K562 (cell line): ENCODE measurements around the gene ADSS1. TPM values are rescaled to one million over a fixed set of nuclear protein-coding genes. Genes with fewer than 3 reads are reported as not detected.
A peak's percentile ranks its signal among the peaks of the same experiment; 100 is the strongest.

Experiments used
- ATAC-seq: fragments of 200-7000 bp; cut with Tn5 transposase; 3 replicates; pipeline ENCODE4 v1.9.1; 2020; ENCODE audit warnings: moderate library complexity
- BruUV-seq: library from RNA; stranded (reverse); fragments of 400-500 nt; replicated peaks from 2 replicates; lab custom pipeline; 2021; lab: Mats Ljungman, UMichigan
- CTCF ChIA-PET: fragments of 300-600 bp; formaldehyde crosslinking; extraction: SDS; loops from one replicate; lab custom pipeline; 2021; ENCODE audit warnings: low intra/inter-chr PET ratio; lab: Yijun Ruan, JAX
- POLR2A ChIA-PET: fragments of 300-600, 350-650 bp; sonication (Branson Sonifier 250); formaldehyde crosslinking; extraction: SDS; loops from one replicate; lab custom pipeline; 2021; ENCODE audit warnings: antibody characterized with exemption, inconsistent platforms; lab: Yijun Ruan, JAX
- DNase-seq, 4 experiments: peaks; one replicate each; pipeline versions ENCODE4 v3.0.0 to v3.0.0-alpha.2; 2011 to 2018; ENCODE audit warnings: low spot score in 3 of 4, mixed read lengths in 3 of 4; ENCODE audit errors: extremely low read depth in 1 of 4
- FAIRE-seq: peaks from 2 replicates; lab custom pipeline; 2011; peaks lifted over from hg19 to GRCh38; lab: Jason Lieb, UNC
- H2AFZ ChIP-seq: 2 replicates; pipeline ENCODE4 v1.6.0; 2011; ENCODE audit warnings: low read depth, low read length, control low read depth, inconsistent platforms
- H3K27ac ChIP-seq: fragments of 200-600 bp; 3 replicates; pipeline ENCODE4 v1.8.0; 2011; ENCODE audit warnings: low read depth, mild to moderate bottlenecking, control low read depth, inconsistent platforms, low read length, moderate library complexity, mixed read lengths; ENCODE audit errors: extremely low read depth
- H3K27me3 ChIP-seq, 2 experiments: fragments of 300-600 bp in 1 of 2; 2 replicates in 1 of 2; 3 replicates in 1 of 2; pipeline versions ENCODE4 v1.6.0 to v1.8.0; 2011; ENCODE audit warnings: inconsistent platforms in 2 of 2, low read length in 2 of 2, mild to moderate bottlenecking in 1 of 2, mixed read lengths in 1 of 2, moderate library complexity in 1 of 2; ENCODE audit not compliant: control insufficient read depth in 2 of 2, insufficient read depth in 2 of 2
- H3K36me3 ChIP-seq: fragments of 300-600 bp; 3 replicates; pipeline ENCODE4 v1.8.0; 2011; ENCODE audit warnings: mild to moderate bottlenecking, low read length, inconsistent platforms; ENCODE audit not compliant: control insufficient read depth, insufficient read depth
- H3K4me1 ChIP-seq, 2 experiments: fragments of 200-600 bp in 1 of 2; replicated peaks in 1 of 2; 2 replicates in 1 of 2; 3 replicates in 1 of 2; pipeline versions ENCODE4 v1.5.1 to v1.8.0; 2011; ENCODE audit warnings: inconsistent platforms in 2 of 2, low read length in 2 of 2, mild to moderate bottlenecking in 1 of 2, mixed read lengths in 1 of 2, moderate library complexity in 1 of 2; ENCODE audit not compliant: control insufficient read depth in 2 of 2, insufficient read depth in 2 of 2
- H3K4me2 ChIP-seq: 2 replicates; pipeline ENCODE4 v1.6.1; 2011; ENCODE audit warnings: low read length, control low read depth, inconsistent platforms, mixed read lengths; ENCODE audit not compliant: insufficient read depth
- H3K4me3 ChIP-seq: fragments of 200-600 bp; sonication (generic), shearing (Covaris generic); 2 replicates; pipeline ENCODE4 v1.5.1; 2016; ENCODE audit warnings: control low read depth, inconsistent platforms
- H3K79me2 ChIP-seq: fragments of 200-600 bp; 3 replicates; pipeline ENCODE4 v1.8.0; 2011; ENCODE audit warnings: low read length, inconsistent platforms; ENCODE audit not compliant: control insufficient read depth, insufficient read depth
- H3K9ac ChIP-seq, 2 experiments: 2 replicates each; pipeline versions ENCODE4 v1.6.0 to v1.6.1; 2011; ENCODE audit warnings: low read depth in 2 of 2, low read length in 2 of 2, control low read depth in 1 of 2, inconsistent platforms in 1 of 2, mild to moderate bottlenecking in 1 of 2, mixed read lengths in 1 of 2; ENCODE audit not compliant: insufficient read depth in 1 of 2
- H3K9me1 ChIP-seq: one replicate; pipeline ENCODE4 v1.6.0; 2011; ENCODE audit warnings: inconsistent platforms, mild to moderate bottlenecking, low read length, moderate library complexity; ENCODE audit not compliant: control insufficient read depth, insufficient read depth
- H3K9me3 ChIP-seq: replicated peaks from 2 replicates; pipeline ENCODE4 v1.5.1; 2011; ENCODE audit warnings: low read depth, low read length, inconsistent platforms; ENCODE audit not compliant: control insufficient read depth, insufficient read depth
- H4K20me1 ChIP-seq: replicated peaks from 2 replicates; pipeline ENCODE4 v1.6.1; 2011; ENCODE audit warnings: low read length, inconsistent platforms, mixed read lengths; ENCODE audit not compliant: control insufficient read depth, insufficient read depth
- E2F3 ChIP-seq: fragments of 250-450 bp; sonication (Bioruptor Pico); IDR thresholded peaks from 2 replicates; pipeline ENCODE4 v1.4.0; 2020; ENCODE audit warnings: mild to moderate bottlenecking
- EP400 ChIP-seq: fragments of 450-650 bp; IDR thresholded peaks from 2 replicates; pipeline ENCODE4 v1.6.1; 2017; ENCODE audit warnings: antibody characterized with exemption, mild to moderate bottlenecking, moderate library complexity
- HDAC8 ChIP-seq: fragments of 450-650 bp; IDR thresholded peaks from 2 replicates; pipeline ENCODE4 v1.6.1; 2016; ENCODE audit warnings: mild to moderate bottlenecking, missing genetic modification characterization, moderate library complexity, missing compliant biosample characterization
- IFI16 ChIP-seq: fragments of 250-450 bp; sonication (Bioruptor Pico); IDR thresholded peaks from 2 replicates; pipeline ENCODE4 v2.1.2; 2022; ENCODE audit warnings: mild to moderate bottlenecking, inconsistent platforms
- PHF8 ChIP-seq: fragments of 200-600 bp; sonication (generic); IDR thresholded peaks from 2 replicates; pipeline ENCODE4 v1.6.1; 2012; ENCODE audit warnings: mixed run types, mild to moderate bottlenecking, inconsistent platforms, low read length, moderate library complexity, borderline replicate concordance
- PHTF2 ChIP-seq: fragments of 250-450 bp; sonication (Bioruptor Pico); IDR thresholded peaks from 2 replicates; pipeline ENCODE4 v1.5.0; 2021; ENCODE audit warnings: mild to moderate bottlenecking
- POLR2AphosphoS5 ChIP-seq: IDR thresholded peaks from 2 replicates; pipeline ENCODE4 v1.6.1; 2011; ENCODE audit warnings: mild to moderate bottlenecking, low read depth, low read length, moderate library complexity; ENCODE audit not compliant: control insufficient read depth, insufficient read depth
- RHOXF2B ChIP-seq: fragments of 250-450 bp; sonication (Bioruptor Pico); conservative IDR thresholded peaks from 2 replicates; pipeline ENCODE4 v1.5.1; 2021
- ZBTB40 ChIP-seq, 2 experiments: fragments of 450-650 bp in 1 of 2; sonication (generic) in 1 of 2; formaldehyde crosslinking in 1 of 2; IDR thresholded peaks; 2 replicates each; pipeline versions ENCODE4 v1.7.1 to v1.9.0; 2016 to 2022; ENCODE audit warnings: inconsistent platforms in 1 of 2, mild to moderate bottlenecking in 1 of 2, missing genetic modification reagents in 1 of 2
- WGBS: fragments of 100-300 bp; shearing (Covaris generic); methylation state at CpG from one replicate; pipeline ENCODE4 v1.1.6; 2016; ENCODE audit warnings: low coverage, mixed read lengths; ENCODE audit not compliant: insufficient coverage; ENCODE audit errors: missing lambda C conversion rate; 5-methylcytosine and 5-hydroxymethylcytosine counted together
- in situ Hi-C: fragments of 300-500 bp; cut with MboI; formaldehyde crosslinking; loops from 4 replicates; pipeline ENCODE4 v1.15.0; 2018; ENCODE audit warnings: inconsistent platforms, mixed read lengths
- intact Hi-C: fragments of 100-400 bp; cut with micrococcal nuclease; formaldehyde crosslinking; loops from 2 replicates; pipeline ENCODE4 v1.14.2; 2022
- polyA plus RNA-seq, 8 experiments: library from polyadenylated mRNA; depleted of rRNA in 4 of 8; stranded (reverse) in 5 of 8; unstranded in 3 of 8; fragments of >200 nt; fragmentation: Nextera tagmentation in 2 of 8; fragmentation: Illumina TruSeq in 1 of 8; extraction: Ambion mirVana in 2 of 8; extraction: Trizol in 1 of 8; gene quantifications; 2 replicates each; pipeline versions ENCODE4 v1.2.1 to v1.2.3, GENCODE V29; 2011 to 2014; ENCODE audit warnings: inconsistent platforms in 1 of 8, missing spikeins in 1 of 8
- total RNA-seq, 7 experiments: library from RNA; depleted of rRNA in 6 of 7; stranded (reverse); fragments of >200 nt in 6 of 7; fragmentation: Illumina TruSeq in 2 of 7; extraction: Trizol in 2 of 7; gene quantifications; 2 replicates each; pipeline versions ENCODE4 v1.2.1 to v1.2.3, GENCODE V29; 2011 to 2021; ENCODE audit warnings: low replicate concordance in 1 of 7
- TF ChIP-seq, protein P1 (sequence below), 2 experiments: IDR thresholded peaks; 2 replicates each; pipeline ENCODE4 v1.6.1; 2012; ENCODE audit warnings: improper control_type of control experiment in 2 of 2, low read depth in 2 of 2, low read length in 2 of 2, borderline replicate concordance in 1 of 2

ADSS1 gene
- total and polyA plus RNA-seq, 9 of the 15 experiments (the other 6 are each of a cell fraction or from before 2014, with no cell fraction given) = 0.53 to 5.9 (median 3.9) TPM

DNA sequence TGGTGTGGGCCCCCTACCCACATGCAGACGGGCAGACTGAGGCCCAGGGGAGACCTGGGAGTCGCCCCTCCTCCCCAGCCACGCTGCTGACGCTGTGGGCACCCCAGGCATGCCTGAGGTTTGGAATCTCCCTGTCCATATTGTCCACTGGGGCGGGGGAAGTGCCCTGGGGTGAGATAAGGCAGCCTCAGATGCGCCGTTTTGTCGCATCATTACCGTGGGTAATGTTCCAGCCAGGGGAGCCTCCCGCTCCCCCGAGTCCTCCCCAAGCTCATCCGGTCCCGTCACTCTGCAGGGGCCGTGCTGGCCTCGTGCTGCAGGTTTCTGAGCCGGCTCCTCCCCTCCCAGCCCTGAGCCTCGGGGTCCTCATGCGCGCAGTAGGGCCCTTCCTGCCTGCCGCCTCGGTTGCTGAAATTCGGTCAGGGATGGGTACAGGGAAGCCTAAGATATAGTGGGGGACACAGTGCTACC lies 23.2 kb upstream of the ADSS1 start:
- intact Hi-C loops = no loop called here
- DNase-seq (peak; percentile 56 to 88 (median 72)), ATAC-seq (peak; percentile 86), FAIRE-seq (peak; percentile 91)
- H3K36me3 ChIP-seq = peaks cover 44% of the 10 kb centered on the region
- H3K4me3 ChIP-seq = no peak overlapping the region
- ChIA-PET CTCF (no interaction called here), POLR2A (interaction anchor here (1.0 kb wide), 1 partner anchor 8 kb away, joined by 3 read pairs; no protein-coding TSS in a partner anchor)
- H2AFZ ChIP-seq = 0 out of 2 replicates have a peak overlapping the region, but pooled peaks have one; percentile 10
- H4K20me1 ChIP-seq = no peaks in the 10 kb centered on the region
- peak overlapping the region; percentile 59 for H3K4me2 ChIP-seq
- H3K9me1 ChIP-seq = peaks cover 3% of the 10 kb centered on the region
- peaks cover 15 to 69% of the 10 kb centered on the region in 2 experiments; a peak in 4 of 5 replicates for H3K4me1 ChIP-seq
- 10% methylated on average over 8 of the region's 22 CpGs for WGBS
- no TSS peak for BruUV-seq
- H3K79me2 ChIP-seq = no peaks in the 10 kb centered on the region
- peak overlapping the region; percentile 30 to 40; a peak in 3 of 4 replicates for H3K9ac ChIP-seq
- no peaks in the 10 kb centered on the region for H3K9me3 ChIP-seq
- H3K27ac ChIP-seq = peak overlapping the region; percentile 70; the same call in 2 of the 3 replicates
- H3K27me3 ChIP-seq = no peaks in the 10 kb centered on the region
- in situ Hi-C loops = no loop called here
- TF ChIP-seq IFI16 (CRISPR knock-in tag) (no peak), ZBTB40 (IDR thresholded peaks at IDR 0.05) (no peak), ZBTB40 (CRISPR knock-in tag; IDR thresholded peaks at IDR 0.05) (no peak), EP400 (peak; percentile 47; the same call in 1 of the 2 replicates), E2F3 (CRISPR knock-in tag) (no peak), RHOXF2B (no peak), HDAC8 (tag) (no peak), POLR2AphosphoS5 (peak; percentile 58), PHTF2 (CRISPR knock-in tag) (no peak), PHF8 (no peak)
- TF ChIP-seq, protein P1, sequence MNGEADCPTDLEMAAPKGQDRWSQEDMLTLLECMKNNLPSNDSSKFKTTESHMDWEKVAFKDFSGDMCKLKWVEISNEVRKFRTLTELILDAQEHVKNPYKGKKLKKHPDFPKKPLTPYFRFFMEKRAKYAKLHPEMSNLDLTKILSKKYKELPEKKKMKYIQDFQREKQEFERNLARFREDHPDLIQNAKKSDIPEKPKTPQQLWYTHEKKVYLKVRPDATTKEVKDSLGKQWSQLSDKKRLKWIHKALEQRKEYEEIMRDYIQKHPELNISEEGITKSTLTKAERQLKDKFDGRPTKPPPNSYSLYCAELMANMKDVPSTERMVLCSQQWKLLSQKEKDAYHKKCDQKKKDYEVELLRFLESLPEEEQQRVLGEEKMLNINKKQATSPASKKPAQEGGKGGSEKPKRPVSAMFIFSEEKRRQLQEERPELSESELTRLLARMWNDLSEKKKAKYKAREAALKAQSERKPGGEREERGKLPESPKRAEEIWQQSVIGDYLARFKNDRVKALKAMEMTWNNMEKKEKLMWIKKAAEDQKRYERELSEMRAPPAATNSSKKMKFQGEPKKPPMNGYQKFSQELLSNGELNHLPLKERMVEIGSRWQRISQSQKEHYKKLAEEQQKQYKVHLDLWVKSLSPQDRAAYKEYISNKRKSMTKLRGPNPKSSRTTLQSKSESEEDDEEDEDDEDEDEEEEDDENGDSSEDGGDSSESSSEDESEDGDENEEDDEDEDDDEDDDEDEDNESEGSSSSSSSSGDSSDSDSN (IDR thresholded peaks at IDR 0.05; ENCODE audit: borderline replicate concordance in 1 of 2, low read depth in 2 of 2, low read length in 2 of 2) = no peak
